Umbilical cord (tissue), 1 donor: ENCODE data around the gene LIMK2. TPM values are rescaled to one million over a fixed set of nuclear protein-coding genes. Genes with fewer than 3 reads are reported as not detected.

ENCODE experiments used
- total RNA-seq: library from RNA; depleted of rRNA; stranded (reverse); fragments of >200 nt; gene quantifications from one replicate; pipeline ENCODE4 v1.2.3, GENCODE V29; 2014; ENCODE audit warnings: low replicate concordance; ENCODE audit not compliant: insufficient read depth

The LIMK2 gene
- total RNA-seq, 1 donor from 2014 or later: 56.3 TPM

Other genes starting within 250 kb of the LIMK2 start
- 11.3 TPM for gene MORC2, start 243.5 kb upstream of the LIMK2 start, total RNA-seq
- gene TUG1, start 243.0 kb upstream of the LIMK2 start, total RNA-seq: 52.7 TPM
- 198 TPM for gene SMTN, start 131.0 kb upstream of the LIMK2 start, total RNA-seq
- gene SELENOM, start 104.7 kb upstream of the LIMK2 start, total RNA-seq: 313 TPM
- 6.3 TPM for gene INPP5J, start 89.3 kb upstream of the LIMK2 start, total RNA-seq
- gene PLA2G3, start 71.8 kb upstream of the LIMK2 start, total RNA-seq: 0.24 TPM
- gene RNF185, start 52.1 kb upstream of the LIMK2 start, total RNA-seq: 32.0 TPM
- gene PIK3IP1, start 80.2 kb downstream of the LIMK2 start, total RNA-seq: 17.3 TPM
- gene PATZ1, start 134.0 kb downstream of the LIMK2 start, total RNA-seq: 9.1 TPM
- gene DRG1, start 187.3 kb downstream of the LIMK2 start, total RNA-seq: 41.2 TPM